HG02885 (cell line): ENCODE results near the gene C1orf105.

Experiments
- ATAC-seq: cut with Tn5 transposase; IDR thresholded peaks from one replicate; pipeline ENCODE4 v1.9.1; 2021; ENCODE audit warnings: mild to moderate bottlenecking; ENCODE audit not compliant: unreplicated experiment, poor library complexity

C1orf105 gene

GRCh38 chr1:172394811-172395210 lies 25.7 kb upstream of the C1orf105 start:
- ATAC-seq: no peak

- no peak for ATAC-seq
Measured at GRCh38 chr1:172395576-172395975, 24.9 kb upstream of the C1orf105 start.

GRCh38 chr1:172397221-172397620 lies 23.3 kb upstream of the C1orf105 start:
- ATAC-seq: no peak

- no peak for ATAC-seq
Measured at GRCh38 chr1:172397633-172398032, 22.9 kb upstream of the C1orf105 start.

GRCh38 chr1:172398193-172398592 lies 22.3 kb upstream of the C1orf105 start:
- ATAC-seq: no peak

GRCh38 chr1:172398970-172399755 lies 21.3 kb upstream of the C1orf105 start:
- peak; percentile 45 for ATAC-seq

GRCh38 chr1:172399756-172400721 lies 20.4 kb upstream of the C1orf105 start:
- ATAC-seq: no peak

GRCh38 chr1:172400722-172401105 lies 19.8 kb upstream of the C1orf105 start:
- ATAC-seq: no peak

- no peak for ATAC-seq
Measured at GRCh38 chr1:172401477-172401876, 19.0 kb upstream of the C1orf105 start.

- no peak for ATAC-seq
Measured at GRCh38 chr1:172401892-172402291, 18.6 kb upstream of the C1orf105 start.

- ATAC-seq: no peak
Measured at GRCh38 chr1:172402878-172403569, 17.5 kb upstream of the C1orf105 start.

GRCh38 chr1:172404121-172404520 lies 16.4 kb upstream of the C1orf105 start:
- no peak for ATAC-seq

- no peak for ATAC-seq
Measured at GRCh38 chr1:172405912-172406311, 14.6 kb upstream of the C1orf105 start.

GRCh38 chr1:172406968-172407367 lies 13.5 kb upstream of the C1orf105 start:
- no peak for ATAC-seq

GRCh38 chr1:172408958-172409357 lies 11.5 kb upstream of the C1orf105 start:
- no peak for ATAC-seq

GRCh38 chr1:172410027-172410426 lies 10.5 kb upstream of the C1orf105 start:
- no peak for ATAC-seq

- ATAC-seq: no peak
Measured at GRCh38 chr1:172411791-172412338, 8.6 kb upstream of the C1orf105 start.

- no peak for ATAC-seq
Measured at GRCh38 chr1:172414331-172414730, 6.2 kb upstream of the C1orf105 start.

- no peak for ATAC-seq
Measured at GRCh38 chr1:172416496-172417035, 3.9 kb upstream of the C1orf105 start.

- no peak for ATAC-seq
Measured at GRCh38 chr1:172417557-172417956, 2.9 kb upstream of the C1orf105 start.
